ES-I3 (cell line): Measurements from ENCODE around the gene MPZL1.

ENCODE experiments used
- H3K36me3 ChIP-seq: 2 replicates; pipeline ENCODE4 v1.6.1; 2013; ENCODE audit warnings: mild to moderate bottlenecking, low read length, control low read depth, moderate library complexity; ENCODE audit not compliant: insufficient read depth
- H3K4me1 ChIP-seq: 2 replicates; pipeline ENCODE4 v1.6.1; 2013; ENCODE audit warnings: mild to moderate bottlenecking, control low read depth, low read length; ENCODE audit not compliant: insufficient read depth
- H3K9ac ChIP-seq: 2 replicates; pipeline ENCODE4 v1.6.1; 2013; ENCODE audit warnings: low read depth, mild to moderate bottlenecking, low read length, moderate library complexity
- H3K9me3 ChIP-seq: 2 replicates; pipeline ENCODE4 v1.6.1; 2013; ENCODE audit warnings: mild to moderate bottlenecking, low read length, moderate library complexity; ENCODE audit not compliant: control insufficient read depth, insufficient read depth

MPZL1 gene

DNA sequence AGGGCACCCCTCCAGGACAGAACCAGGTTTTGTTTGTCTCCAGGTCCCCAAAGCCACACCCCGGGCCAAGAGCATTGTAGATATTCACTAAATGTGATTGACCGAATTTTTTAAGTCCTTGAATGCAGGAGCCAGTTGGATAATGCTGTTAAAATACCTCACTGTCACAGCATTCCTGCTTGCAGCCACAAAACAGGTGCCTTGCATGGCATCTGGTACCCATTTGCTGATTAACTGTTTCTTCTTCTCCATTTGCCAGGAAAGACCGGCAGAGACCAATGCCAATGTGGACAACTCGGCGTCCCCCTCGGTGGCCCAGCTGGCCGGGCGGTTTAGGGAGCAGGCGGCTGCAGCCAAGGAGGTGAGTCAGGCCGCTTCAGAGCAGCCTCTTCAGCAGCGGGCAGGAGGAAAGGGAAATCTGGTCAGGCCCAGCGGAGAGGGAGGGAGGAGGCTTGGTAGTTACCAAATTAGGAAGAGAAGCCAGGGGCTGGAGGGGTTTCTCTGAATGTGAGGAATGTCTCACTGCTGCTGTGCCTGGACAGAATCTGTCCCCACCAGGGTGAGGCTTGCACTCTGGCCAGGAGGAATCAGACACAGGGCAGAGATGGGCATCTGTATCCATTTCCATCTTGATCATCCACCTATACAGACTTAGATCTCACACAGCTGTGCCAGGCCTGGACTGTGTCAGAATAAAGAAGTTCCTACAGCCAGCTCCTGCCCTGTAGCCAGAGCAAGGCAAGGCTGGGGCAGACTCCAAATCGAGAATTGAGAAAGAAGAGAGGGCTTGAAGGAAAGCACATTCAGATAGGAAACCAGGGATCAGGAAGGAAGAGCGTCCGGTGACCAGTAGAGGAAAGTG lies 37.9 kb upstream of the MPZL1 start:
- Histone ChIP-seq H3K36me3 (no peaks in the 10 kb centered on the region), H3K9me3 (no peaks in the 10 kb centered on the region), H3K4me1 (peaks cover 24% of the 10 kb centered on the region), H3K9ac (0 out of 2 replicates have a peak overlapping the region, but pooled peaks have one; percentile 1)

DNA sequence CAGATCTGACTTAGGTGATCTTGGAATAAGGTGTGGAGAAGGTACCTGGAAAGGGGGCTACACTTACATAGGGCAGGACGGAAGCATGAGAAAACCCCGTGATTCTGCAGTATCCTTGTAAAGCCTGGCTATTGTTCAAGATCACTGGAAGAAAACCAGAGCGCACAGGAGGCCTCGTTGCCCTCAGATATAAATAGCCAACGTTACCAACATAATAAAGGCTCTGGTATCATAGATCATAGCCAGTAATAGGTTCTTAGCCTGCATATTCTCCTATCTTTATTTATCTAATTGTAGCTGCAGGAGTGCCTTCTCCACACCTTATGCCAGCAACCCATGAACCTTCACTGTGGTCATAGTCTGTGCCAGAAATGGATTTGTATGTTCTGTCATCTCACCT lies 35.9 kb upstream of the MPZL1 start:
- no peaks in the 10 kb centered on the region for H3K9me3 ChIP-seq
- peaks cover 24% of the 10 kb centered on the region for H3K4me1 ChIP-seq
- no peaks in the 10 kb centered on the region for H3K36me3 ChIP-seq
- H3K9ac ChIP-seq = no peak overlapping the region

DNA sequence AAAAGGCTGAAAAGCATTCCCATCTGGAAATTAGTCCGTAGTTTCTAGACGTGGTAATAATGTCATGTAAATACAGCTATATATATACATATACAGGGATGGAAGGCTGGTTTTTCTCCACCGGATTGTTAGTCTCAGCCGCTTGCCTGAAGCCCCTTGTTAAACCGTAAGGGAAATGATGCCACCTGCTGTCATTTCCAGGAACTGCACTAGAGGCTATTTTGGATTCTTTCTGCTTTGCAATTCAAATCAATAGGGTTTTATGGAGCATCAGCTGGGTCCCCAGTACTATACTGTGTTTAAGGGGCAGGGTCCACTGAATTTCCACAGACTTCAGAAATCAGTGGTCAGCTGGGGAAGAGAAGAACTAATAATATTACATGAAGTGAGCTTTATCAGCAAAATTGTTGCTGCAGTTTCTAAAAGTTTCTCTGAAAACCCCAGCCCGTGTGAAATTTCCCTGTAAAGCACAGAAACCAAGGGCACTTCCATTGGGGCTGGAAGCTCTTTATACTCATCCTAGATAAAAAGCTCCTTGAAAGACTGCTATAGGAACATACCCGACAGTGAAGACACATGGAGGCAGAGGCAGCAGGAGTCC lies 33.8 kb upstream of the MPZL1 start:
- H3K9ac ChIP-seq = no peak overlapping the region
- H3K36me3 ChIP-seq = no peaks in the 10 kb centered on the region
- H3K9me3 ChIP-seq = no peaks in the 10 kb centered on the region
- H3K4me1 ChIP-seq = peaks cover 22% of the 10 kb centered on the region

DNA sequence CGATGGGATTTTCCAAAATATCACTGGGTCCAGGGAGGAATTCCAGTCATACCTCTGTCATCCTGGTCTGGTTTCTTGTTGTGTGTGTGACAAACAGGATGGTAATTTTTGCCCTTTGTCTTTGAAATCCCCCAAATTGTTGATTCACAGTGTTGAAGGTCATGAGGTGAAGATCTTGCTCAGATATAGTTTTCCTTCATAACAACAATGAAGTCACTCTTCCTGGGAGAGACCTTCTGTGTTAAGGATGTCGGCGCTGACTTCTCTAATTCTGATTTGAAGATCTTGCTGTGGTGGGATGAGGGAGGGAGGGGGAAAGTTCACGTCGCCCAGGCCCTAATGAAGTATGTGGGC lies 32.2 kb upstream of the MPZL1 start:
- no peaks in the 10 kb centered on the region for H3K9me3 ChIP-seq
- no peak overlapping the region for H3K9ac ChIP-seq
- no peaks in the 10 kb centered on the region for H3K36me3 ChIP-seq
- H3K4me1 ChIP-seq = peaks cover 10% of the 10 kb centered on the region

DNA sequence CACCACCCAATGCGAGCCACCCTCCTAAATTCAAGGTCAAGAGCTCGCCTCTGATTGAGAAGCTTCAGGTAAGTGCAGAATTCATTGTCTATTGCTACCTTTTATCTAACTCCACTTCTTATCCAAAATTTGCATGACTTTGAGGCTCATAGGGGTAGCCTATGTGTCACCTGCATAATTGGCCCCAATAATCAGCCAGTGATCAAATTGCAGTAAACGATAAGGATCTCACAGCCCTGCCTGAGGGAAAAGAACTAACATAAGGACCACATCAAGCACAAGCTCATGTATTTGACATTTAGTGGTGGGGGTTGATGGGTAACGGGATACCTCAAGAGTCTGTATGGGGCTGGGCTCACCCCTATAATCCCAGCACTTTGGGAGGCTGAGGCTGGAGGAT lies 31.7 kb upstream of the MPZL1 start:
- Histone ChIP-seq H3K36me3 (no peaks in the 10 kb centered on the region), H3K4me1 (peaks cover 6% of the 10 kb centered on the region), H3K9me3 (no peaks in the 10 kb centered on the region), H3K9ac (no peak overlapping the region)

DNA sequence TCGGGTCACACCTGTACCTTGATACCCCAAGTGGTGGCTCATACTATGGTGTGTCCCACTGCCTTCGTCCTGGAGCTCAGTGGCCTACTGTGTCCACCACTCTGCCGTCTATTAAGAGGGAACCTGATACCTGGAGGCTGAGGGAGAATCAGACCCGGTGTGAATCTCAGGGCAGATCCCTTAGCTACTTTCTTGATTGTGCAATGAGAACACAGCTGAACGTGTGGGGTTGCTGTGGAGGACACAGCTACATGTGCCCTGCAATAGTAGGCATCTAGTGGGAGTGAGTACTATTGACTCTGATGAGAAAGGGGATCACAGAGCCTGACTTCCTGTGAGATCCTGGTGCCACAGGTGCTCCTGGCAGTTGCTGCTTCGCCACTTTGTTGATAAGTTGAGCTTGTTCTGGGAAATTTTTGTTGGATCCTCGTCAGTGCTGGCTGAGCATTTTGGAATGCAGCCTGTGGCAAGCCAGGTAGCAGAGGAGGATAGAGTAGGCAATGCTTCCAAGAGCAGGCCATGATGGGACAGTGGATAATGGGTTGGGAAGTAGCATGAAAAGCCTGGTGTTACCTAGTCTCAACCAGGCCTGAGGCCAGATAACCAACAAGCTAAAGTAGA lies 28.2 kb upstream of the MPZL1 start:
- no peaks in the 10 kb centered on the region for H3K36me3 ChIP-seq
- H3K4me1 ChIP-seq = no peaks in the 10 kb centered on the region; the same call in 1 of the 2 replicates
- no peaks in the 10 kb centered on the region for H3K9me3 ChIP-seq
- no peak overlapping the region for H3K9ac ChIP-seq

DNA sequence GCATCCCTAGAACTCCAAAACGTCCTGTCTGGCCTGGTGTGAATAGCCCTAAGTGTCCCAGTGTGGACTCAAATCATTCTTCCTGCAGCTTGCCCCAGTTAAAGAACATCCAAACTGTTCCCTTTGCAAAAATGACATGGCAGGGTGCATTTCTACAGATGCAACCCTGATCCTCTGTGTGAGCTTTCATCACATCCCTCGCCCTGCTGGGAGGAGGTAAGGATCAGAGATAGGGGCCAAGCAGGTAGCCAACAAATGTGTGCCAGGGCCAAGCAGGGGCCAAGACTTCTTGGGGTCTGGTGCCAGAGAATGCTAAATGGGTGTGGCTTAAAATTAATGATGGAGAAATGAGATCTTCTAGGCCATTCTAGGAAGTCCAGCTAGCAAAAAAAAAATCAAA lies 27.1 kb upstream of the MPZL1 start:
- Histone ChIP-seq H3K4me1 (no peaks in the 10 kb centered on the region; the same call in 1 of the 2 replicates), H3K36me3 (no peaks in the 10 kb centered on the region), H3K9me3 (no peaks in the 10 kb centered on the region), H3K9ac (no peak overlapping the region)

DNA sequence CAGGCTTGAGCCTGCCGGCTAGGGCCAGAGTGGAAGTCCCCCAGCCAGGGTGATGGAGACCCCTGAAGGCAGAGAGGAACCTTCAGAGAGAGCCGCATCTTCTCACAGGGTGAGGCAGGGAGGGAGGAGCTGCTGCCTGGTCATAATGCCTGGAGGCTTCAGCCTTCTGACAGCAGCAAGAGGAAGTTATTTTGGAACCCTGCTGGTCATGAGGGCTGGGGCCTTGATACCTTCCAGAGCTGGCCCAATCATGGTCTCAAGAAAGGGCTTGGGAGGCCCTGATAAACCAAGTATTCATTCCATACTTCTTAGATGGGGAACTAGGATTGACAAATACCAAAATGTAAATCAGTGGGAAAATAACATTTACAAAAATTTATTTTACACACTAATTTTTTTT lies 26.6 kb upstream of the MPZL1 start:
- no peak overlapping the region for H3K9ac ChIP-seq
- no peaks in the 10 kb centered on the region for H3K36me3 ChIP-seq
- no peaks in the 10 kb centered on the region for H3K9me3 ChIP-seq
- H3K4me1 ChIP-seq = no peaks in the 10 kb centered on the region; the same call in 1 of the 2 replicates

DNA sequence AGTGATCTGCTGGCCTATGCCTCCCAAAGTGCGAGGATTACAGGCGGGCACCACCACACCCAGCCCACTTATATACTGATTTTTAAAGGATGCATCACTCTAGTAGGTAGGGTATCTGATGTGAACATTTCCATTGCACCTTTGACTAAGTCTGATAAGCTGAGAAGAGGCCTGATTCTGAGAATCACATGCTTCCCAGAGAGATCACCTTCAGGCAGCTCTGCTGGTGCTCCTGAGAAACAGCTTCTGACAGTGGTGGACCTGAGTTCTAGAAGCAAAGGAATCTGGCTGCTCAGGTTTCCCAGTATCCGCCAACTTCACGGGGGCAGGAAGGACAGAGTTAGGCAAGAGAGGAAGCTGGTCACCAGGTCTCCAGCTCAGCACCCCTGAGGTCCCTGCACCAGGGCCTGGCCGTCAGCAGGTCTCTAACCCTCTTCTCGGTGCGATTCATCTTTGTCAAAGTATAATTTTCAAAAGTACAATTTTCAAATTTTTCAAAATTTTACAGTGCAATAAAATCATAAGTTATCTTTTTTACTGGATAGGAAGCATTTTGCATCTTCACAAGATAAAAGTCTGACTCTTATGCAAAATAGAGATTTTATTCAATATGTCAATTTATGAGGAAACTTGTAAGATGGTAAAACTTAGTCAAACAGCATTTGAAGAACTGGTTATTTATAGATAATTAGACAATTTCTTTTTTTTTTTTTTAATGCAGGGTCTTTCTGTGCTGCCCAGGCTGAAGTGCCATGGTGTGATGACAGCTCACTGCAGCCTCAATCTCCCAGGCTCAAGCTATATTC lies 25.8 kb upstream of the MPZL1 start:
- H3K9ac ChIP-seq = no peak overlapping the region

DNA sequence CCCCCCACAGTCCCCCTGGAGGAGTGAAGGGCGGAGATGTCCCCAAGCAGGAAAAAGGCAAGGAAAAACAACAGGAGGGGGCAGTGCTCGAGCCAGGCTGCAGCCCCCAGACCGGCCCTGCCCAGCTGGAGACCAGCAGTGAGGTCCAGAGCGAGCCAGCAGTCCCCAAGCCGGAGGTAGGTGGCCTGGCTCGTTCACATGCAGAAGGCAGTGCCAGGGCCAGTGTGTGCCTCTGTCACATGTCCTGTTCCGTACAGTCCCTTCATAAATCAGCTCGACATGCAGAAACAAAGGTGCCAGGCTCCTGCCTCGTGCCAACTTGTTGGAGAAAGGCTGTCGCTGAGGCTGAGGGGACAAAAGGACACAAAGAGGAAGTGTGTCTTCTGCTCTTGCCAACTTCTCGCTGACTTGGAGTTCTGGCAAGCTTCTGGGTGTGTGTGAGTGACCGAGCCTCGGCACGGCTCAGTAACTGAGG lies 24.1 kb upstream of the MPZL1 start:
- H3K36me3 ChIP-seq = no peaks in the 10 kb centered on the region
- no peak overlapping the region for H3K9ac ChIP-seq
- no peaks in the 10 kb centered on the region for H3K9me3 ChIP-seq
- no peaks in the 10 kb centered on the region; the same call in 1 of the 2 replicates for H3K4me1 ChIP-seq

More for the DNA sequence above, 25.8 kb upstream of the MPZL1 start:
- Histone ChIP-seq H3K9me3 (no peaks in the 10 kb centered on the region), H3K4me1 (no peaks in the 10 kb centered on the region; the same call in 1 of the 2 replicates), H3K36me3 (no peaks in the 10 kb centered on the region)

DNA sequence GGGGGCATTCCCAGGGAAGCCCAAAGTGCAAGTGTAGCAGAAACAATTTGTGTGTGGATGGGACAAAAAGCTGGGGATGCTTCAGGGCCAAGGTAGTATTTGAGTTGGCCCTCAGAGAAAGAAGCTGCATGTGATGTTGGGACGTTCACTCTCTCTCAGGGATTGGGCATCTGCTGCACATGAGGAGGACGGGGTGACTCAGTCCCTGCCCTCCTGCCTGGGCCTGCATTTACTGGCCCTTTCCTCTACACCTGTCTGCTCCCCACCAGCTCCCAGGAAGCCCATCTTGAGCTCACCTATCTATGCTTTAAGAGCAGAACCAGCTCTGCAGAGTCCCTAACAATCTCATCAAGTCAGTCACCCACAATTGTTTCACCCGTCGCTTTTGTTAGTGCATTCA lies 23.5 kb upstream of the MPZL1 start:
- H3K9ac ChIP-seq = no peak overlapping the region
- H3K36me3 ChIP-seq = no peaks in the 10 kb centered on the region
- H3K4me1 ChIP-seq = no peaks in the 10 kb centered on the region; the same call in 1 of the 2 replicates
- H3K9me3 ChIP-seq = no peaks in the 10 kb centered on the region

DNA sequence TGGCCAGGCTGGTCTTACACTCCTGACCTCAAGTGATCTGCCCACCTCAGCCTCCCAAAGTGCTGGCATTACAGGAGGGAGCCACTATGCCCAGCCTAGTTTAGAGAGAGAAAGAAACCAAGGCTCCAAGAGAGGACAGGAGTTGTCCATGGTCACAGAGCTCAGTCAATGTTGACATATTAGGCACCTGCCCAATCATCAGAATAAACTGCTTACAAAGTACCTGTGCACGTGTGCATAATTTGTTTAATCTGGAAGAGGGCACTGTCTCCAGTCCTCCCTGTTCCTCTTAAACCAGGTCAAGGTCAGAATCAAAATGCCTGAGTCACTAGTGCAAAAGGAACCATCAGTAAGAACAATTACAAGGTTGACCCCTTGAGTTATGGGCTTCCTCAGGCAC lies 20.3 kb upstream of the MPZL1 start:
- no peaks in the 10 kb centered on the region for H3K9me3 ChIP-seq
- no peaks in the 10 kb centered on the region for H3K36me3 ChIP-seq
- H3K4me1 ChIP-seq = peaks cover 7% of the 10 kb centered on the region; the same call in 1 of the 2 replicates
- no peak overlapping the region for H3K9ac ChIP-seq

DNA sequence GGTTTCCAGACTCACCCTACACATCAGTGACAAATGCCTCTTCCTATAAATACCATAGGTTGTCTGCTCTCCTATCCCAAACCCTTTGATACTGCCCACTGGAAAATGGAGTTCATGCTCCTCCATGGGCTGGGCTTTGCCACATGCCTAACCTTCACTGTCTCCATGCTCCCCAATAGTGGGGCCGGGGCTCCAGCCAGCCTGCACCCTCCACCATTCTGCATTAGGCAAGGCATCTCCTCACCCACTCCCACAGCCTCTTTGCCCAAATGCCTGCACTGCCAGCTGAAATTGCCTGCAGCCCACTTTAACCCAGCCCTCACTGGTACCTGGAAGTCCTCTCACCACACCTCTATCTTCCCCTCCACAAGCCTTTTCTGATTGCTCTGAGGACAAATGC lies 18.2 kb upstream of the MPZL1 start:
- Histone ChIP-seq H3K9me3 (no peaks in the 10 kb centered on the region), H3K9ac (no peak overlapping the region), H3K4me1 (peaks cover 7% of the 10 kb centered on the region; the same call in 1 of the 2 replicates), H3K36me3 (no peaks in the 10 kb centered on the region)

DNA sequence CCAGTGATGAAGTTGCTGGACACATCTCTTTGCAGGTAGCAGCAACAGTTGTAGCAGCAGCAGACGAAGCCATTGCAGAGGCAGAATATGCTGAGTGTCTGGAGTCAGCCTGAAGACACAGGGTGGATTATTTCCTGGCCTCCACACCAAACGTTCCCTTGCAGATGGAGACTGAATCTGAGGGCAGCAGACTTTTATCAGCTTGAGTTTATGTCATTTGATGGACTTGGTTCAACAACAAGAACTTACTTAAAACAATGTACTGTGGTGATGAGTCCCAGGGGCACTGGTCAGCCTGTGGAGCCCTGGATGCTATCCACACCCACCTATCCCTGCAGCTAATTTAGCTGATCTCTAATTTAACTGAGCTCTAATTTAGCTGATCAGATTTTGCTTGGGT lies 17.1 kb upstream of the MPZL1 start:
- Histone ChIP-seq H3K9ac (no peak overlapping the region), H3K36me3 (no peaks in the 10 kb centered on the region), H3K4me1 (peaks cover 10% of the 10 kb centered on the region), H3K9me3 (no peaks in the 10 kb centered on the region)
